Measurements from ENCODE around the gene NACC2.

DNA sequence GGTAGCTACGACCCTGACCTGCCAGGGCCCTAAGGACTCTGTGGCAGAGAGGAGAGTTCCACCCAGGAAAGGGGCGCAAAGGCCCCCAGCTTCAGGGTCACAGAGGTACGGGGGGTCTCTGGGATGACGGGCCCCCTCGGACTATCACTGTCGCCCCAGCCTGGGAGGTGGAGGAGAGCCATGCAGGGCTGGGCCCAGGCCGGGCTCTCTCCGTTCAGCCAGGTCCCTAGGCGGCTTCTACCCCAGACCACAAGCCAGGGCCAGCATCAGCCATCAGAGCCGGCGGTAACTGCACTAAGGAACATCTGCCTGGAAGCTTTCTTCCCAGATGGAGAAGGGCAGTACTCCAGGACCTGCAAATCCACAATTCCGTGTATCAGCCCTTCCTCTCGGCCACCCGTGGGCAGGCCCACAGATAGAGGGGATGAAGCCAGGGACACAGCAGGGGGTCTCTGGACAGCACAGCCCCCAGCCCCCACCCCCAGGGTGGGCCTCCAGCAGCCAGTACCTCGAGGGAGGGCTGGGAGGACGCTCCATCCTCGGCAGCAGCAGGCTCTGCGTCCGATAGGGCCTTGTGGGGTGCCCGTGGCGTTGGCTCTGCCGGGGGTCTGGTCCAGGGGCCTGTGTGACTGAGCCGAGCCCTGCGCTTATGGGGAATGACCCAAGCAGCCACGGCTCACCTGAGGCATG, 38.4 kb downstream of the NACC2 start:
- TF ChIP-seq, protein P1, sequence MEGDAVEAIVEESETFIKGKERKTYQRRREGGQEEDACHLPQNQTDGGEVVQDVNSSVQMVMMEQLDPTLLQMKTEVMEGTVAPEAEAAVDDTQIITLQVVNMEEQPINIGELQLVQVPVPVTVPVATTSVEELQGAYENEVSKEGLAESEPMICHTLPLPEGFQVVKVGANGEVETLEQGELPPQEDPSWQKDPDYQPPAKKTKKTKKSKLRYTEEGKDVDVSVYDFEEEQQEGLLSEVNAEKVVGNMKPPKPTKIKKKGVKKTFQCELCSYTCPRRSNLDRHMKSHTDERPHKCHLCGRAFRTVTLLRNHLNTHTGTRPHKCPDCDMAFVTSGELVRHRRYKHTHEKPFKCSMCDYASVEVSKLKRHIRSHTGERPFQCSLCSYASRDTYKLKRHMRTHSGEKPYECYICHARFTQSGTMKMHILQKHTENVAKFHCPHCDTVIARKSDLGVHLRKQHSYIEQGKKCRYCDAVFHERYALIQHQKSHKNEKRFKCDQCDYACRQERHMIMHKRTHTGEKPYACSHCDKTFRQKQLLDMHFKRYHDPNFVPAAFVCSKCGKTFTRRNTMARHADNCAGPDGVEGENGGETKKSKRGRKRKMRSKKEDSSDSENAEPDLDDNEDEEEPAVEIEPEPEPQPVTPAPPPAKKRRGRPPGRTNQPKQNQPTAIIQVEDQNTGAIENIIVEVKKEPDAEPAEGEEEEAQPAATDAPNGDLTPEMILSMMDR (IDR thresholded peaks at IDR 0.05; ENCODE audit: low read length) = no peak
- no peak for TF ChIP-seq EZH2 (optimal IDR thresholded peaks at IDR 0.05; ENCODE audit: low read depth, low read length)

Measured in MM.1S (cell line).